Natural killer cell (primary cell): ENCODE data around the gene ERC1. TPM values are rescaled to one million over a fixed set of nuclear protein-coding genes. Genes with fewer than 3 reads are reported as not detected.

ENCODE experiments used
- ATAC-seq, 3 donors: fragments of 150-1000 bp in 2 of 3; fragments of 200-7000 bp in 1 of 3; cut with Tn5 transposase; 1 replicate in 1 of 3; 2 replicates in 2 of 3; pipeline ENCODE4 v1.10.0; 2021; ENCODE audit warnings: mild to moderate bottlenecking in 2 of 3, moderate library complexity in 2 of 3
- DNase-seq, 2 donors: peaks; one replicate each; pipeline versions ENCODE4 v3.0.0 to v3.0.0-alpha.2; 2013 to 2021; ENCODE audit warnings: mixed read lengths in 1 of 2
- H3K27ac ChIP-seq: one replicate; pipeline ENCODE4 v1.5.1; 2013; ENCODE audit warnings: mild to moderate bottlenecking, low read length
- H3K27me3 ChIP-seq: one replicate; pipeline ENCODE4 v1.6.1; 2013; ENCODE audit warnings: low read length; ENCODE audit not compliant: control insufficient read depth, insufficient read depth
- H3K36me3 ChIP-seq: one replicate; pipeline ENCODE4 v1.6.1; 2013; ENCODE audit warnings: low read length; ENCODE audit not compliant: control insufficient read depth, insufficient read depth
- H3K4me1 ChIP-seq: one replicate; pipeline ENCODE4 v1.6.1; 2013; ENCODE audit warnings: low read length; ENCODE audit not compliant: control insufficient read depth, insufficient read depth
- H3K4me3 ChIP-seq: one replicate; pipeline ENCODE4 v1.5.1; 2013; ENCODE audit warnings: low read length
- H3K9me3 ChIP-seq: one replicate; pipeline ENCODE4 v1.6.1; 2013; ENCODE audit warnings: low read length; ENCODE audit not compliant: control insufficient read depth, insufficient read depth
- H3K27ac Mint-ChIP-seq, 2 donors: one replicate each; pipeline ENCODE4 v1.8.0; 2022; ENCODE audit warnings: mild to moderate bottlenecking in 2 of 2, mixed read lengths in 2 of 2, moderate library complexity in 1 of 2
- H3K27me3 Mint-ChIP-seq, 2 donors: one replicate each; pipeline ENCODE4 v1.8.0; 2022; ENCODE audit warnings: low read depth in 2 of 2, mixed read lengths in 2 of 2
- H3K36me3 Mint-ChIP-seq: one replicate; pipeline ENCODE4 v1.8.0; 2022; ENCODE audit warnings: mixed read lengths
- H3K4me1 Mint-ChIP-seq, 2 donors: one replicate each; pipeline ENCODE4 v1.8.0; 2022; ENCODE audit warnings: mixed read lengths in 2 of 2
- H3K4me3 Mint-ChIP-seq: one replicate; pipeline ENCODE4 v1.8.0; 2022; ENCODE audit warnings: mild to moderate bottlenecking, moderate library complexity, mixed read lengths
- H3K9me3 Mint-ChIP-seq, 2 donors: one replicate each; pipeline ENCODE4 v1.8.0; 2022; ENCODE audit warnings: mixed read lengths in 2 of 2
- CTCF ChIP-seq: fragments of 200-600 bp; IDR thresholded peaks from one replicate; pipeline ENCODE4 v1.8.0; 2022; ENCODE audit warnings: antibody characterized with exemption
- WGBS: methylation state at CpG from one replicate; pipeline ENCODE4 v1.1.7; 2013; ENCODE audit warnings: missing lambda C conversion rate; ENCODE audit not compliant: insufficient coverage; 5-methylcytosine and 5-hydroxymethylcytosine counted together
- intact Hi-C: fragments of 100-400 bp; cut with micrococcal nuclease; formaldehyde crosslinking; loops from one replicate; pipeline ENCODE4 v1.14.2; 2022
- total RNA-seq, 4 donors: library from RNA; stranded (reverse); fragments of 120-200 nt in 1 of 4; gene quantifications; one replicate each; pipeline versions ENCODE4 v1.2.3 to v1.2.4, GENCODE V29; 2013 to 2022

ERC1 gene
- total RNA-seq, 3 donors from 2014 or later (not counting 1 experiment from before 2014, with no cell fraction given) = 43.5 to 54.0 (median 44.9) TPM

- no peak overlapping the region for H3K4me3 ChIP-seq
- Mint-ChIP-seq H3K4me1 (peaks cover 0 to 8% of the 10 kb centered on the region in 2 donors), H3K36me3 (no peaks in the 10 kb centered on the region), H3K9me3 (no peaks in the 10 kb centered on the region), H3K27ac (no peak overlapping the region), H3K4me3 (no peak overlapping the region), H3K27me3 (no peaks in the 10 kb centered on the region)
- ATAC-seq (no peak), DNase-seq (no peak)
- 92% methylated on average over 6 of the region's 6 CpGs for WGBS
- intact Hi-C loops = no loop called here
- no peaks in the 10 kb centered on the region for H3K27me3 ChIP-seq
- peaks cover 18% of the 10 kb centered on the region for H3K4me1 ChIP-seq
- no peaks in the 10 kb centered on the region for H3K9me3 ChIP-seq
- H3K36me3 ChIP-seq = no peaks in the 10 kb centered on the region
- no peak overlapping the region for H3K27ac ChIP-seq
- no peak for TF ChIP-seq CTCF
Measured at GRCh38 chr12:1471224-1471623, 480.2 kb downstream of the ERC1 start.

DNA sequence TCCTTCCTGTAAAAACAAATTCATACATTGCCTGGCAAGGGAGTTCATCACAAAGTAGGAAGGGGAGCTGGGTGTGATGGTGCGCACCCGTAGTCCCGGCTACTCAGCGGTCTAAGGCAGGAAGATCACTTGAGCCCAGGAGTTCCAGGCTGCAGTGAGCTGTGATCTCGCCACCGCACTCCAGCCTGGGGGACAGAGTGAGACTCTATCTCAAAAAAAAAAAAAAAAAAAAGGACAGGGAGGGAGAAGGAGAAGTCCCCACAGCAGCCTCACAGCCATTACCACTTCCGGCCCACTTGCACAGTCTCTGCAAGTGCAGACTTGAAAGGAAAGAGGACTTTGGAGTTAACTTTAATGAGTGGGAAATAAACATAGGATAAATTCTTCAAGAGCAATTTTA is 482.4 kb downstream of the ERC1 start:
- no peaks in the 10 kb centered on the region for H3K9me3 Mint-ChIP-seq
- intact Hi-C loops = no loop called here

GRCh38 chr12:1474041-1474573 is 483.1 kb downstream of the ERC1 start:
- TF ChIP-seq CTCF = no peak
- no peaks in the 10 kb centered on the region for H3K27me3 Mint-ChIP-seq
- no peaks in the 10 kb centered on the region for H3K9me3 ChIP-seq
- H3K27ac ChIP-seq = no peak overlapping the region
- H3K9me3 Mint-ChIP-seq = no peaks in the 10 kb centered on the region
- peaks cover 0 to 8% of the 10 kb centered on the region in 2 donors for H3K4me1 Mint-ChIP-seq
- DNase-seq = peak in 1 of 2 donors; percentile 15
- 53% methylated on average over 3 of the region's 5 CpGs for WGBS
- no peak overlapping the region for H3K4me3 Mint-ChIP-seq
- intact Hi-C loops = no loop called here
- peaks cover 18% of the 10 kb centered on the region for H3K4me1 ChIP-seq
- H3K27me3 ChIP-seq = no peaks in the 10 kb centered on the region
- peak; percentile 22 to 35 (median 29) for ATAC-seq
- no peak overlapping the region for H3K4me3 ChIP-seq
- no peak overlapping the region for H3K27ac Mint-ChIP-seq
- H3K36me3 Mint-ChIP-seq = no peaks in the 10 kb centered on the region
- H3K36me3 ChIP-seq = no peaks in the 10 kb centered on the region

More for the DNA sequence above, 482.4 kb downstream of the ERC1 start:
- no peaks in the 10 kb centered on the region for H3K36me3 ChIP-seq
- 24% methylated on average over 6 of the region's 7 CpGs for WGBS
- Mint-ChIP-seq H3K36me3 (no peaks in the 10 kb centered on the region), H3K4me3 (peak overlapping the region; percentile 80), H3K27me3 (no peaks in the 10 kb centered on the region), H3K4me1 (peaks cover 0 to 8% of the 10 kb centered on the region in 2 donors), H3K27ac (no peak overlapping the region)
- no peak overlapping the region for H3K27ac ChIP-seq
- no peaks in the 10 kb centered on the region for H3K27me3 ChIP-seq
- H3K9me3 ChIP-seq = no peaks in the 10 kb centered on the region
- ATAC-seq = peak; percentile 64 to 88 (median 66)
- peaks cover 18% of the 10 kb centered on the region for H3K4me1 ChIP-seq
- no peak for TF ChIP-seq CTCF
- peak in 1 of 2 donors; percentile 64 for DNase-seq
- H3K4me3 ChIP-seq = no peak overlapping the region

- Histone ChIP-seq H3K27me3 (no peaks in the 10 kb centered on the region), H3K36me3 (no peaks in the 10 kb centered on the region), H3K27ac (no peak overlapping the region), H3K9me3 (no peaks in the 10 kb centered on the region), H3K4me3 (no peak overlapping the region), H3K4me1 (peaks cover 18% of the 10 kb centered on the region)
- 92% methylated on average over 10 of the region's 10 CpGs for WGBS
- Mint-ChIP-seq H3K36me3 (no peaks in the 10 kb centered on the region), H3K4me1 (peaks cover 0 to 8% of the 10 kb centered on the region in 2 donors), H3K9me3 (no peaks in the 10 kb centered on the region), H3K27me3 (no peaks in the 10 kb centered on the region), H3K4me3 (no peak overlapping the region), H3K27ac (no peak overlapping the region)
- intact Hi-C loops = no loop called here
- DNase-seq = no peak
- no peak for TF ChIP-seq CTCF
- ATAC-seq = no peak
Measured at GRCh38 chr12:1474574-1475153, 483.6 kb downstream of the ERC1 start.
